ENCODE results near the gene SLMAP.
A peak's percentile ranks its signal among the peaks of the same experiment; 100 is the strongest.

The SLMAP gene

DNA sequence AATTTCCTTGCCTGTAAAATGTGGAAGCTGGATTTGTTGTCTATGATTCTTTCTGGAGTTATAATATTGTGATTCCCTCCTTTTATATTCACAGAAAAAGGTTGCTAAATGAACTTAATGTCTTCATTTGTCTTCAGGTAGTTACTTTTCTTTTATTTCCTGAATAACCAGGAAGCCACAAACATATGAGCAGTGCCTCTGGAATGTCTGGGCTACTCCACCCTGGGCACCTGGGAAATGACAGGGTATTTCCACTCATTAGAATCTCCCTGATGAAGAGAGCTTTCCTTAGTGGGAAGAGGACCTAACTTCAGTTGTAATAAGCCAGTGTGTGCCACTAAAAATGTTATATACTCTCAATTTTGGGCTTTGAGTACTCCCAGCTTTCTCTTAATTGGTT is 3.8 kb upstream of the SLMAP start:
- no peak for DNase-seq

- no peak for DNase-seq
Measured at GRCh38 chr3:57753016-57753415, 3.1 kb upstream of the SLMAP start.

DNA sequence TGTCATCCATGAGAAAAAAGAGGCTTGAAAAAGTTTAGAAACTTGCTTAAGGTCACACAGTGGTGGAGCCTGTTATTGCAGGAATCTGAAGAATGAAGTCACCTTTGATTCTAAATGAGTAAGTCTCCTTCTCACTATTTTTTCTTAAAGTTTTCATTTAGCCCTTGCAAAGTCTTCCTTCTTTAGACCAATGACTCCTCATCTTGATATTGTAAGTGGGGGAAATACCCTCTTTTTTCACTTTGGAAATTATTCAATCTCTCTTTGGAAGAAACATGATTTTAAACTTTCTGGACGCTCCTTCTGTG is 787 bp upstream of the SLMAP start:
- peak; percentile 45 for DNase-seq

GRCh38 chr3:57756528-57757401 is 656 bp downstream of the SLMAP start:
- peak; percentile 11 for DNase-seq

GRCh38 chr3:57757642-57758297 is 1.7 kb downstream of the SLMAP start:
- no peak for DNase-seq

GRCh38 chr3:57758686-57759085 is 2.6 kb downstream of the SLMAP start:
- DNase-seq = no peak

DNA sequence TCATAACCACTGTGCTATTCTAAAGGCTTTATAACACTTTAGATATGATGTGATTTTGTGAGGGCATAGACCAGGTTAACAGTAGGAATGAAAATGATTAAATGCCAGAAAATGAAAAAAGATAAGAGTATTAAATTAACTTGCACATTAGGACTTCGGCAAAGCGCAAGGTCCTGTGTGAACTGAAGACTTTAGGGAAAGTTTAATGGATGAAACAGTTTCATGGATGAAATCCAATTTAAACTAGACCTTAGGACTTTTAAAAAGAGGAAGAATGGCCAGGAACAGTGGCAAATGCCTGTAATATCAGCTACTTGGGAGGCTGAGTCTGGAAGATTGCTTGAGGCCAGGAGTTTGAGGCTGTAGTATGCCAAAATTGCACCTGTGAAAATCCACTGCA is 8.7 kb downstream of the SLMAP start:
- DNase-seq = no peak

GRCh38 chr3:57768595-57768994 is 12.5 kb downstream of the SLMAP start:
- no peak for DNase-seq

- DNase-seq = no peak
Measured at GRCh38 chr3:57770009-57770827, 14.1 kb downstream of the SLMAP start.

GRCh38 chr3:57772251-57772650 is 16.1 kb downstream of the SLMAP start:
- DNase-seq = no peak

DNA sequence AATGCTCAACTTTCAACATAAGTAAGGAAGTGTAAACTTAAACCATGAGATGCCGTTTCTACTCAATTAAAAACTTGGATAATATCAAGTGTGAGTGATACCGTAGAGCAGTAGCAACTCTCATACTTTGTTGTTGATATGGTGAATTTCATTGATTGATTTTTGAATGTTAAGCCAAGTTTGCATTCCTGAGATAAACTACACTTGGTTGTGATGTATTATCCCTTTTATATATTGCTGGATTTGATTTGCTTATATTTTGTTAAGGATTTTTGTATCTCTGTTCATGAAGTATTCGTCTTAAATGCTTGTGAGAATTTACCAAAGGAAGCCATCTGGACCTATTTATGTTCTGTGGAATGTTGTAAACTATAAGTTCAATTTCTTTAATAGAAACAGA is 21.7 kb downstream of the SLMAP start:
- DNase-seq = no peak

DNA sequence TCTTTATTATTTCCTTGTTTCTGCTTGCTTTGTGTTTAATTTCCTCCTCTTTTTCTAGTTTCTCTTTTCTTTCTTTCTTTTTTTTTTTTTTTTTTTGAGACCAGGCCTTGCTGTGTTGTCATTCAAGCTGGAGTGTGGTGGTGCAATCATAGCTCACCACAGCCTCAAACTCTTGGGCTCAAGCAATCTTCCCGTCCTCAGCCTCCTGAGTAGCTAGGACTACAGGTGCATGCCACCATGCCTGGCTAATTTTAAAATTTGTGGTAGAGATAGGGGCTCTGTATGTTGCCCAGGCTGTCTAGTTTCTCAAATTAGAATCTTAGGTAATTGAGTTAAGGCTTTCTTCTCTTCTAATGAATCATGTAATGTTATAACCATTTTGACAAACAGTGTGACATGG is 22.4 kb downstream of the SLMAP start:
- no peak for DNase-seq

GRCh38 chr3:57779666-57780065 is 23.6 kb downstream of the SLMAP start:
- no peak for DNase-seq

GRCh38 chr3:57783186-57784088 is 27.3 kb downstream of the SLMAP start:
- no peak for DNase-seq

DNA sequence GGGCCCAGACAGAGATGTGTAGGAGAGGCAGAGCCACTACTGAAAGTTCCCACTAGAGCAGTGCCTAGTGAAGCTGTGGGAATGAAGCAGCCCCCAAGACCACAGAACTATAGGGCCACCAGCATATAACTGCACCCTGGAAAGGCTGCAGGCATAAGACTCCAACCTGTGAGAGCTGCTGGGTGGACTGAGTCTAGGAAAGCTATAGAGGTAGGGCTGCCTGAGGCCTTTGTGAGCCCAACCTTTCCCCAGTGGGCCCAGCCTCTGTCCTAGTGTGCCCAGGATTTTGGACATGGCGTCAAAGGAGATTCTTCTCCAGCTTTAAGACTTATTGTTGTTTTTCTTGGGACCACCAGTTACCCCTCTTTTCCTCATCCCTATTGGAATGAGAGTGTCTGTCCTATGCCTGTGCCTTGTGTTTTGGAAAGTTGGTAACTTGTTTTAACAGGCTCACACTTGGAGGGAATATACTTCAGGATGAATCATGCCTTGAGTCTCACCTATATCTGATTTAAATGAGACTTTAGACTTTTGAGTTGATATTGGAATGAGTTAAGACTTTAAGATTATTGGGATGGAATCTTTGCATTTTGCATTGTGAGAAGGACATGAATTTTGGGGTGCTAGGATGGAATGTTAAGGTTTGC is 28.1 kb downstream of the SLMAP start:
- DNase-seq = no peak

DNA sequence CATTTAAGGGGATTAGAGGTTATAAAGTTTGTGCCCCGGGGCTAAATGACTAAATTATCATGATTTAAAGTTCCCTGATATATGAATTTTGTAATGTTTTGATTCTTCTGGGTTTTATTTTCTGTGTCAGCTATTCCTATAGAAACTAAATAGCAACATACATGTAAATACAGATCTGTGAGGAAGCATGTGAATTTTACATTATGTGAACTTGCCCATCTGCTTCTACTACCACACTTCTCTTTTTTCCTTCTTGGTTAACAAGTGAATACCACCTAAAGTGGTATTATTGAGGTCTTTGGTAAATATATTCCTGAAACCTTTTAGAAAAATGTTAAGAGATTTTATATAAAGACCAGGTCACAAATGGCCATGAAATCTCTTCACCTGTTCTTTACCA is 29.3 kb downstream of the SLMAP start:
- no peak for DNase-seq

GRCh38 chr3:57787867-57788623 is 31.9 kb downstream of the SLMAP start:
- DNase-seq = no peak

DNA sequence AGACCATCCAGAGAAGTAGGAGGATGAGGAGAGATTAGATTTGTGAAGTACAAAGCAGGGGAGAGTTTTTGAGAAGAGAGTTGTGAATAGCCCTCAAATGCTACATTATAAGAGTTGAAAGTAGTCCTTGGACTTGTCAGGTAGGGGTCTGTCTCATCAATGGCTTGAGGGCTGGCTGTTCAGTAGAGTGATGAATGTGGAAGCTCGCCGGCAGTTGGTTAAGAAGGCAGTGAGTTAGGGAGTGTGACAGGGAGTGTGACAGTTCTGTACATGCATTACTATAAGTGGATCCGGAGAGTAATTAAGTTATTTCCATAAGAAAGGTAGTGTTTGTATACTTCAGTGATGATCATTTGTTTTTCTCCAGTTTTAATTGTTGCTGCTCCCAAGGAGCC is 32.5 kb downstream of the SLMAP start:
- DNase-seq = no peak

- DNase-seq = no peak
Measured at GRCh38 chr3:57791245-57791644, 35.1 kb downstream of the SLMAP start.

- DNase-seq = no peak
Measured at GRCh38 chr3:57792198-57792597, 36.1 kb downstream of the SLMAP start.

DNA sequence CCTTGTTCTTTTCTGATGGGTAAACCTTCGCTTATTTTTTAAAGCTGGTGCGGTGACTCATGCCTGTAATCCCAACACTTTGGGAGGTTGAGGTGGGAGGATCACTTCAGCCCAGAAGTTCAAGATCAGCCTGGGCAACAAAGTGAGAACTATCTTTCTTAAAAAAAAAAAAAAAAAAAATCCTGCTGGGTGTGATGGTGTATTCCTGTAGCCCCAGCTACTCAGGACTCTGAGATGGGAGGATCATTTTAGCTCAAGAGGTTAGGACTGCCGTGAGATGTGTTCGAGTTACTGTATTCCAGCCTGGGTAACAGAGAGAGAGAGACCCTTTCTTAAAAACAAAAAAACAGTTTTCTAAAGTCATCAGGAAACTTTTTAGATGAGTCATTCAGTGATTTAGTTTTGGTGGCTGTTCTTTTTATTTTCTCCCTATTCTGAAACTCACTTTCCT is 37.7 kb downstream of the SLMAP start:
- DNase-seq = no peak
